ENCODE measurements around the gene MTG2.

DNA sequence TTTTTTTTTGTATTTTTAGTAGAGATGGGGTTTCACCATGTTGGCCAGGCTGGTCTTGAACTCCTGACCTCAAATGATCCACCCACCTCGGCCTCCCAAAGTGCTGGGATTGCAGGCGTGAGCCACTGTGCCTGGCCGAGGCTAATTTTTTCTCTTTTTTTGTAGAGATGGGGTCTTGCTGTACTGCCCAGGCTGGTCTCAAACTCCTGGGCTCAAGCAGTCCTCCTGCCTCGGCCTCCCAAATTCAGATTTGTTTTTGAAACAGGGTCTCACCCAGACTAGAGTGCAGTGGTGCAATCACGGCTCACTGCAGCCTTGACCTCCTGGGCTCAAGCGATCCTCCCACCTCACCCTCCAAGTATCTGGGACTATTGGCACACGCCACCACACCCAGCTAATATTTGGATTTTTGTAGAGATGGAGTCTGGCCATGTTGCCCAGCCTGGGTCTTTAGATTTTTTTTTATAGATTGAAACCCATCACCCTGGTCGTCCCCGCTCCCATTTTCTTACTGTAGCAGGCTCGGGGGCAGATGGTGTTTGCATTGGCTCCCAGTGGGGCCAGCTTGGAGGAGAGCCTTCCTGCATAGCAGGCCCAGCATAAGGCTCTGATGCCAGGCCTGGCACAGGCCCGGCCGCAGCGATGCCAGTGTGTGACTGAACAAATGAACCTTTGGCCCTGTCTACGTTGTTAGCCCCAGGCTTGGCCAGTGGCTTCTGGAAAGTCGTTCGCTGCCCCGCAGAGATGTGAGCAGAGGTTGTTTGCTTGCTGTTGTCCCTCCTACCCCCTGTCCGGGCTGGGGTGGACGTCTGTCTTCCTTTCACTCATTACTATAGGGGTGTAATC, 4.3 kb upstream of the MTG2 start:
- TF ChIP-seq CTBP2 (IDR thresholded peaks at IDR 0.05; ENCODE audit: borderline replicate concordance, insufficient read depth, insufficient read length, low read length) (no peak), KDM1A (IDR thresholded peaks at IDR 0.05; ENCODE audit: borderline replicate concordance, low read length) (no peak), ASH2L (IDR thresholded peaks at IDR 0.05; ENCODE audit: low read length) (no peak), GABPA (IDR thresholded peaks at IDR 0.05; ENCODE audit: borderline replicate concordance, insufficient read depth, low read length) (no peak)
- TF ChIP-seq, protein P1, sequence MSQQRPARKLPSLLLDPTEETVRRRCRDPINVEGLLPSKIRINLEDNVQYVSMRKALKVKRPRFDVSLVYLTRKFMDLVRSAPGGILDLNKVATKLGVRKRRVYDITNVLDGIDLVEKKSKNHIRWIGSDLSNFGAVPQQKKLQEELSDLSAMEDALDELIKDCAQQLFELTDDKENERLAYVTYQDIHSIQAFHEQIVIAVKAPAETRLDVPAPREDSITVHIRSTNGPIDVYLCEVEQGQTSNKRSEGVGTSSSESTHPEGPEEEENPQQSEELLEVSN (IDR thresholded peaks at IDR 0.05) = no peak
